ENCODE data around the gene CDH23. TPM values are rescaled to one million over a fixed set of nuclear protein-coding genes. Genes with fewer than 3 reads are reported as not detected.

Gene CDH23
- total and polyA plus RNA-seq, 2 of the 8 experiments (the other 6 are each of a cell fraction or from before 2014, with no cell fraction given): 1.9 to 4.9 TPM

- no peak overlapping the region for H3K23ac ChIP-seq (ENCODE audit: insufficient read length)
- ChIA-PET CTCF (ENCODE audit: partially characterized antibody) (interaction anchor here (1.0 to 3.4 kb wide), 3 partner anchors 21 to 38 kb away, joined by 3 to 14 read pairs (median 9); no protein-coding TSS in a partner anchor), POLR2A (ENCODE audit: partially characterized antibody) (interaction anchor here (3.9 kb wide), 1 partner anchor 8 kb away, joined by 20 read pairs; the partner anchor contains the start of gene PSAP)
- no peaks in the 10 kb centered on the region for H3K9me3 ChIP-seq (ENCODE audit: insufficient read depth in 2 of 2, low read depth in 1 of 2, low read length in 1 of 2)
- no peak overlapping the region for H2AK5ac ChIP-seq (ENCODE audit: low read depth, low read length)
- H3K4me1 ChIP-seq (replicated peaks in 1 of 4; ENCODE audit: control insufficient read depth in 3 of 4, insufficient read depth in 4 of 4, low read length in 3 of 4): peaks cover 3 to 9% (median 3%) of the 10 kb centered on the region in 4 experiments; a peak in 4 of 7 replicates
- H3K36me3 ChIP-seq (ENCODE audit: control insufficient read depth in 2 of 4, insufficient read depth in 4 of 4, low read length in 3 of 4): no peaks in the 10 kb centered on the region
- no peak overlapping the region for H3K9ac ChIP-seq (replicated peaks in 1 of 4; ENCODE audit: extremely low read depth in 1 of 4, low read depth in 3 of 4, low read length in 3 of 4)
- no peak overlapping the region for H4K8ac ChIP-seq (ENCODE audit: extremely low read depth, insufficient read depth, low read length)
- H3K27me3 ChIP-seq (replicated peaks in 1 of 4; ENCODE audit: control insufficient read depth in 3 of 4, extremely low read depth in 1 of 4, insufficient read depth in 3 of 4, low read length in 3 of 4): no peaks in the 10 kb centered on the region
- H4K5ac ChIP-seq (ENCODE audit: insufficient read length, low read depth, low read length): no peak overlapping the region
- no peaks in the 10 kb centered on the region for H4K20me1 ChIP-seq (replicated peaks in 1 of 2; ENCODE audit: control insufficient read depth in 1 of 2, insufficient read depth in 2 of 2, low read length in 2 of 2)
- FAIRE-seq: no peak
- H3K27ac ChIP-seq (ENCODE audit: low read depth, low read length): no peak overlapping the region
- H3K18ac ChIP-seq (ENCODE audit: extremely low read depth, low read length): no peak overlapping the region
- DNase-seq (ENCODE audit: low read depth in 1 of 2, low spot score in 2 of 2): no peak
- no peak overlapping the region for H3K4me3 ChIP-seq (ENCODE audit: extremely low read depth in 1 of 4, insufficient read depth in 2 of 4, low read depth in 3 of 4, low read length in 4 of 4)
- no peak overlapping the region for H4K91ac ChIP-seq (replicated peaks; ENCODE audit: insufficient read length, low read length)
- H2BK15ac ChIP-seq (ENCODE audit: low read length): no peak overlapping the region
- H2BK5ac ChIP-seq (ENCODE audit: low read depth, low read length): no peak overlapping the region; the same call in 1 of the 2 replicates
- H3K23me2 ChIP-seq (ENCODE audit: low read depth, low read length): no peaks in the 10 kb centered on the region
- no peak overlapping the region; the same call in 1 of the 2 replicates for H2BK12ac ChIP-seq (ENCODE audit: low read depth, low read length)
- H2BK20ac ChIP-seq (ENCODE audit: low read length): no peak overlapping the region
- no peak overlapping the region for H2BK120ac ChIP-seq (replicated peaks; ENCODE audit: low read depth, low read length)
- H3K56ac ChIP-seq (replicated peaks; ENCODE audit: insufficient read length, low read depth, low read length): no peak overlapping the region
- H3K79me1 ChIP-seq (ENCODE audit: low read depth, low read length): no peaks in the 10 kb centered on the region
- 86% methylated on average over 12 of the region's 12 CpGs; no CpG with 5 or more reads in 1 of the 2 experiments for WGBS, 2 experiments (ENCODE audit: extremely low coverage in 1 of 2, insufficient coverage in 1 of 2, insufficient read length in 1 of 2, insufficient replicate concordance in 2 of 2, low coverage in 1 of 2, low lambda C conversion rate in 2 of 2, missing lambda C conversion rate in 1 of 2)
- H3K14ac ChIP-seq (ENCODE audit: insufficient read length): no peak overlapping the region
- H3K4me2 ChIP-seq (ENCODE audit: insufficient read depth in 1 of 2, low read depth in 2 of 2, low read length in 2 of 2): no peak overlapping the region
- no peak overlapping the region for H2AFZ ChIP-seq (ENCODE audit: low read length)
- H3K4ac ChIP-seq (replicated peaks; ENCODE audit: insufficient read length, low read depth, low read length): no peak overlapping the region
- H3K79me2 ChIP-seq (ENCODE audit: control insufficient read depth in 1 of 2, insufficient read depth in 2 of 2, low read length in 2 of 2): no peaks in the 10 kb centered on the region
- TF ChIP-seq SP2 (IDR thresholded peaks at IDR 0.05; ENCODE audit: low read length) (no peak), JUND (IDR thresholded peaks at IDR 0.05; ENCODE audit: low read length) (no peak), SIN3A (conservative IDR thresholded peaks at IDR 0.05 in 1 of 2, IDR thresholded peaks at IDR 0.05 in 1 of 2; ENCODE audit: low read depth in 1 of 2, low read length in 2 of 2) (no peak)
Observed at GRCh38 chr10:71857934-71858890, 461.5 kb downstream of the CDH23 start.
